GM20000 (cell line): ENCODE data around the gene CDC14A.
"Not testable (repeated sequence)": the region's sequence is repeated elsewhere in the genome, so short reads cannot be mapped to it uniquely, and the experiment has no call there.

Source experiments
- DNase-seq: peaks from one replicate; pipeline ENCODE4 v3.0.0; 2012; ENCODE audit warnings: low spot score
- CTCF ChIP-seq: IDR thresholded peaks from 2 replicates; pipeline ENCODE4 v1.5.1; 2012; ENCODE audit warnings: mild to moderate bottlenecking, control low read depth; ENCODE audit errors: extremely low read depth, missing control alignments

CDC14A gene

GRCh38 chr1:100323419-100324106 is 28.7 kb upstream of the CDC14A start:
- TF ChIP-seq CTCF, result no peak

GRCh38 chr1:100325415-100326324 is 26.6 kb upstream of the CDC14A start:
- DNase-seq, result no peak
- no peak for TF ChIP-seq CTCF

More at GRCh38 chr1:100323419-100324106, 28.7 kb upstream of the CDC14A start:
- no peak for DNase-seq

GRCh38 chr1:100326325-100326670 is 26.0 kb upstream of the CDC14A start:
- DNase-seq, result not testable (repeated sequence)

- no peak for DNase-seq
- TF ChIP-seq CTCF, result no peak
Observed at GRCh38 chr1:100328133-100328532, 24.2 kb upstream of the CDC14A start.

GRCh38 chr1:100331146-100331545 is 21.2 kb upstream of the CDC14A start:
- DNase-seq, result not testable (repeated sequence)

GRCh38 chr1:100332331-100332730 is 20.0 kb upstream of the CDC14A start:
- DNase-seq, result no peak
- TF ChIP-seq CTCF, result no peak

GRCh38 chr1:100335436-100335835 is 16.9 kb upstream of the CDC14A start:
- no peak for DNase-seq
- TF ChIP-seq CTCF, result no peak

- not testable (repeated sequence) for DNase-seq
Observed at GRCh38 chr1:100337878-100338277, 14.4 kb upstream of the CDC14A start.

GRCh38 chr1:100339735-100340134 is 12.6 kb upstream of the CDC14A start:
- not testable (repeated sequence) for DNase-seq
